PC-9 (cell line): ENCODE results near the gene AIRE.

ENCODE experiments used
- EZH2 ChIP-seq: fragments of 200-600 bp; sonication (generic); IDR thresholded peaks from 2 replicates; pipeline ENCODE4 v1.8.0; 2017; ENCODE audit warnings: antibody characterized with exemption, low read depth
- TF ChIP-seq, protein P1 (sequence below): fragments of 200-600 bp; sonication (generic); conservative IDR thresholded peaks from 2 replicates; pipeline ENCODE4 v1.6.1; 2017; ENCODE audit warnings: mixed run types, antibody characterized with exemption, mild to moderate bottlenecking, moderate library complexity

DNA sequence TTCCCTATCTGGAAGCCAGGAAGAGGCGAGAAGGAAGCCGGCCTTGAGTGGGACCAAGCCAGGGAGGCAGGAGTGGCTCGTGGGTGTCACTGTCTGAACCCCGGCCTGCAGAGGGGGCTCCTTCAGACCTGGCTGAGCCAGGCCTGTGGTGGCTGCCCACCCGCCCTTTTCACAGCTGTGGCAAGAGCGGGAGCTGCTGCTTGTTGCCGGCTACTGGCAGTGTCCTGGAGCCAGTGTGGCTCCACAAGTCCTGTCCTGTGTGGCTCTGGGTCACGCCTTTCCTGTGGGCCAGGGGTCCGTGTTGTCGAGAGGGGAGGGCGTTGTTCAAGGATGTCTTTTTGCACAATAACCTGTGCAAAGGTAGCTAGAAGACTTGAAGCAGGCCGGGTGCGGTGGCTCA, 15.5 kb downstream of the AIRE start:
- TF ChIP-seq, protein P1, sequence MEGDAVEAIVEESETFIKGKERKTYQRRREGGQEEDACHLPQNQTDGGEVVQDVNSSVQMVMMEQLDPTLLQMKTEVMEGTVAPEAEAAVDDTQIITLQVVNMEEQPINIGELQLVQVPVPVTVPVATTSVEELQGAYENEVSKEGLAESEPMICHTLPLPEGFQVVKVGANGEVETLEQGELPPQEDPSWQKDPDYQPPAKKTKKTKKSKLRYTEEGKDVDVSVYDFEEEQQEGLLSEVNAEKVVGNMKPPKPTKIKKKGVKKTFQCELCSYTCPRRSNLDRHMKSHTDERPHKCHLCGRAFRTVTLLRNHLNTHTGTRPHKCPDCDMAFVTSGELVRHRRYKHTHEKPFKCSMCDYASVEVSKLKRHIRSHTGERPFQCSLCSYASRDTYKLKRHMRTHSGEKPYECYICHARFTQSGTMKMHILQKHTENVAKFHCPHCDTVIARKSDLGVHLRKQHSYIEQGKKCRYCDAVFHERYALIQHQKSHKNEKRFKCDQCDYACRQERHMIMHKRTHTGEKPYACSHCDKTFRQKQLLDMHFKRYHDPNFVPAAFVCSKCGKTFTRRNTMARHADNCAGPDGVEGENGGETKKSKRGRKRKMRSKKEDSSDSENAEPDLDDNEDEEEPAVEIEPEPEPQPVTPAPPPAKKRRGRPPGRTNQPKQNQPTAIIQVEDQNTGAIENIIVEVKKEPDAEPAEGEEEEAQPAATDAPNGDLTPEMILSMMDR = no peak
- no peak for TF ChIP-seq EZH2
